Neural cell (in vitro differentiated cells): ENCODE measurements around the gene CLDN34.

Experiments used
- MXI1 ChIP-seq: fragments of 450-650 bp; conservative IDR thresholded peaks from 2 replicates; pipeline ENCODE4 v1.6.1; 2014; ENCODE audit warnings: antibody characterized with exemption, mild to moderate bottlenecking; ENCODE audit not compliant: poor library complexity, severe bottlenecking
- POLR2AphosphoS5 ChIP-seq: IDR thresholded peaks from 2 replicates; pipeline ENCODE4 v1.6.1; 2012
- RAD21 ChIP-seq: fragments of 450-650 bp; conservative IDR thresholded peaks from 2 replicates; pipeline ENCODE4 v1.6.1; 2014; ENCODE audit warnings: antibody characterized with exemption, mild to moderate bottlenecking, moderate library complexity
- REST ChIP-seq: IDR thresholded peaks from 2 replicates; pipeline ENCODE4 v1.6.1; 2012; ENCODE audit warnings: borderline replicate concordance
- SMC3 ChIP-seq: fragments of 450-650 bp; conservative IDR thresholded peaks from 2 replicates; pipeline ENCODE4 v1.6.1; 2014; ENCODE audit warnings: antibody characterized with exemption, mild to moderate bottlenecking, moderate library complexity; ENCODE audit not compliant: poor library complexity
- TF ChIP-seq, protein P1 (sequence below): fragments of 450-650 bp; IDR thresholded peaks from 2 replicates; pipeline ENCODE4 v1.5.1; 2014; ENCODE audit warnings: antibody characterized with exemption, mild to moderate bottlenecking, moderate library complexity; ENCODE audit not compliant: poor library complexity, severe bottlenecking

DNA sequence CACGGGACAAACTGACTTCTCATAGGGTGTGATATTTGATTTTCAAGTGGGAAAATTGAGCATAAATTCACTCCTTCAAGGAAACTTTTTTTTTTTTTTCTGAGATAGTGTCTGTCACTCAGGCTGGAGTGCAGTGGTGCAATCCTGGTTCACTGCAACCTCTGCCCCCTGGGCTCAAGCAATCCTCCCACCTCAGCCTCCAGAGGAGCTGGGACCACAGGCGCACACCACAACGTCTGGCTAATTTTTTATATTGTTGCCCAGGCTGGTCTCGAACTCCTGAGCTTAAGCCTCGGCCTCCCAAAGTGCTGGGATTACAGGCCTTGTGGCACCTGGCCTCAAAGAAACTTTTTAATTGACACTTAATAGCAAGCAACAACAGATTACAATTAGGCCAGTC is 13.8 kb downstream of the CLDN34 start:
- TF ChIP-seq RAD21 (no peak), POLR2AphosphoS5 (no peak), MXI1 (no peak), REST (no peak), SMC3 (no peak)
- TF ChIP-seq, protein P1, sequence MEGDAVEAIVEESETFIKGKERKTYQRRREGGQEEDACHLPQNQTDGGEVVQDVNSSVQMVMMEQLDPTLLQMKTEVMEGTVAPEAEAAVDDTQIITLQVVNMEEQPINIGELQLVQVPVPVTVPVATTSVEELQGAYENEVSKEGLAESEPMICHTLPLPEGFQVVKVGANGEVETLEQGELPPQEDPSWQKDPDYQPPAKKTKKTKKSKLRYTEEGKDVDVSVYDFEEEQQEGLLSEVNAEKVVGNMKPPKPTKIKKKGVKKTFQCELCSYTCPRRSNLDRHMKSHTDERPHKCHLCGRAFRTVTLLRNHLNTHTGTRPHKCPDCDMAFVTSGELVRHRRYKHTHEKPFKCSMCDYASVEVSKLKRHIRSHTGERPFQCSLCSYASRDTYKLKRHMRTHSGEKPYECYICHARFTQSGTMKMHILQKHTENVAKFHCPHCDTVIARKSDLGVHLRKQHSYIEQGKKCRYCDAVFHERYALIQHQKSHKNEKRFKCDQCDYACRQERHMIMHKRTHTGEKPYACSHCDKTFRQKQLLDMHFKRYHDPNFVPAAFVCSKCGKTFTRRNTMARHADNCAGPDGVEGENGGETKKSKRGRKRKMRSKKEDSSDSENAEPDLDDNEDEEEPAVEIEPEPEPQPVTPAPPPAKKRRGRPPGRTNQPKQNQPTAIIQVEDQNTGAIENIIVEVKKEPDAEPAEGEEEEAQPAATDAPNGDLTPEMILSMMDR = no peak
